Glomerular endothelial cell (primary cell): ENCODE results near the gene AP3D1. TPM values are rescaled to one million over a fixed set of nuclear protein-coding genes. Genes with fewer than 3 reads are reported as not detected.

Experiments
- DNase-seq: peaks from one replicate; pipeline ENCODE4 v3.0.0-alpha.2; 2011; ENCODE audit warnings: low read depth, low spot score; ENCODE audit errors: extremely low read depth
- total RNA-seq: library from RNA; depleted of rRNA; stranded (reverse); fragments of >200 nt; gene quantifications from 2 replicates; pipeline ENCODE4 v1.2.3, GENCODE V29; 2015

AP3D1 gene
- total RNA-seq, 1 donor from 2014 or later, result 195 TPM

DNA sequence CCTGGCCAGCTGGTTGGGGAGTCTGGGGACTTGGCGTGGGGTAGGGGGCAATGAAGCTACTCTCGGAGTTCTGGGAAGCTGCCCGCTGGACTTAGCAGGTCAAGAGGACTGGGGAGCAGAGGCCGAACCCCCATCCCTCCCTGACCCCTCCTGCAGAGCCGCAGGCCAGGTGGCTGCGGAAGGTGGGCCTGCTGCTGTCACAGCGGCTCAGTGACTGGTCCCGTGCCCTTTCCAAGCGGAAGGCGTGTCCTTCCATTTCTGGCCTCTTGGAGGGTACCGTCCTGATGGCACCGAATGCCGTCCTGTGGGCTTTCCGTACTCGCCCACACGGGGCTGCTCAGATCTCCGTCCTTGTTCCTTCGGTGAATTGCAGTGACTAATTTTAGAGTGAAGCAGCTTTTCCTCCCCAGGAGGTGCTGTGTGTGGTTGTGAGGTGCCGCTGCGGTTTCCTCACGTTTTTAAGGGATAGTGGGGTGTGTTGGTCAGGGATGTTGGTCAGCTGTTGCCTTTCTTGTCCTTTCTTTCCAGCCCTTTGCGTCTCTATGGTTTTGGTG lies 33.1 kb upstream of the AP3D1 start:
- no peak for DNase-seq

DNA sequence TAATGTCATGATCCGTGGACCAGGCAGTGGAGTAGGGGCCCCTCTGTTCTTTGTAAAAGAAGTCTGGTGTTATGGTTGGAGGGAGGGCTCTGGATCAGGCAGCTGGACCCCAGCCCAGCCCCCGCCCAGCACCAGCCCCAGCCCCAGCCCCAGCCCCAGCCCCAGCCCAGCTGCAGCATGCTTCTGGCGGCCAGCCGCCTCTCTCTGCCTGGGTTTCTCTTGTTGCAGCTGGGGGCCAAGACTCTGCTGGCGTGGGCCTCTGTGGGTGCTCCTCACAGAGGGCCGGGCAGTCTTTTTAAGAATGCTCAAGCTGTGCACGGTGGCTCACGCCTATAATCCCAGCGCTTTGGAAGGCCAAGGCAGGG lies 30.2 kb upstream of the AP3D1 start:
- DNase-seq, result no peak

DNA sequence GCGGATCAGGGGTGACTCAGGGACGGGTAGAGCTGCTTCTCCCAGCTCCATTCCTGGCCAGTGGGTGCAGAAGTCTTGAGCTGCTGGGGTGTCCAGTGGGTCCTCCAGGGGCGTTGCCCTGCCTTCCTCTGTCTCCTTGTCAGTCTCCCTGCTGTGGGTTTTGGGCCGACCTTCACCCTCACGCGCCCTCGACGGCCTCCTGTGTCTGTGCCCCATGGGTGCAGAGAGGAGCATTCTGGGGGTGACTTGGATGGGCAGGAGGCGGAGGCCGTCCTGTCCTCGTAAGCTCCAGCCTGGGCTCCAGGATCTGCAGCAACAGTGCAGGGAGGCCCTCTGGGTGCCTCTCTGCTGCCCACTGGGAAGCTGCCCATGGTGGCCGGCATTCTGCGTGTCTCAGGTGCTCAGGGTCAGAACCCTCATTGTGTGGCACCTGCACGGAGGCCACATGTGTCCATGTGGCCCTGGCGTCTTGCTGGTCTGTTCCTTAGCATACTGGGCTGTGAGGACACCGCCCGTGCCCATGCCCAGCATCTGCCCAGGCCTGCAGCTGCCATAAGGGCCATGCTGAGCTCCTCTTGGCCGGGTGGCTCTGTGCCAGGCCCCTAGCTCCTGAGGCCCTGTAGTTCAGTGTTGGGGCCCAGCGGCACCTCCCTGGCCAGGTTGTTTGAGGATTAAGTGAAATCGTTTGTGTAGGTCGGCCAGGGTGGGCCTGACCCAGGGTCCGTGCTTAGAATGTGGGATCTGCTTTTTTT lies 29.7 kb upstream of the AP3D1 start:
- no peak for DNase-seq

DNA sequence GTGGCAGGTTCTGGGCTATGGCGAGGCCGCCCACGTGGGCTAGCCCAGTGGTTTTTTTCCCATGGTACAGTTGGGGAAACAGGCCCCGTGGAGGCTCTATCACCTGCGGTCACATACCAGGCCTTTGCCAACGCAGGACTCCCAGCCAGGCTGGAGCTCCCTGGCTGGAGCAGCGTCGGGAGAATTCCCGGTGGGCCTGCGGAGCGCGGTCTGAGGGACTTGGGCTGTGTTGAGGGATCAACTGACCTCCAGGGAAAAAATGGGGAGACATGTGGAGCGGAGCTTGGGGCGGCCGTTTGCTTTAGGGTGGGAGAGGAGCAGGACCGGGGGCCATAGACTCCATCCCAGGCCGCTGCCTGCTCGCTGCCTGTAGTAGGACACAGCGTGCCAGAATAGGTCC lies 28.7 kb upstream of the AP3D1 start:
- DNase-seq, result no peak

DNA sequence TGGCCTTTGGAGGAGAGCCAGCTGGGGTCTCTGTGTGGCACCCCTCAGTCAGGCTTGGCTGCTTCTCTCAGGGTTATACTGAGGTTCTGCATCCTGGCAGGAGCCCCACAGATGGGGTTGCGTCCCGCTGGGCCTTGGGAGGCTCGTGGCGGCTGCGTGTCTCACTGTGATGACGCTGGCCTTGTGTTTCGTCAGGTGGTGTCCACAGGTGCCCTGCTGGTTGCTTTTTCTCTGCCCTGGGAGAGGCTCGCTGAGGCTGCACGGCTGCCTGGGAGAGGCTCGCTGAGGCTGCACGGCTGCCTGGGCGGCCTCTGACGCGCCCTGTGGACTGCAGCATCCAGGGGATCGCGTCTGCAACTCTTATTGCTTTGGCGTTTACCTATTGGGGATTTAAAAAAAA lies 27.7 kb upstream of the AP3D1 start:
- DNase-seq, result no peak

DNA sequence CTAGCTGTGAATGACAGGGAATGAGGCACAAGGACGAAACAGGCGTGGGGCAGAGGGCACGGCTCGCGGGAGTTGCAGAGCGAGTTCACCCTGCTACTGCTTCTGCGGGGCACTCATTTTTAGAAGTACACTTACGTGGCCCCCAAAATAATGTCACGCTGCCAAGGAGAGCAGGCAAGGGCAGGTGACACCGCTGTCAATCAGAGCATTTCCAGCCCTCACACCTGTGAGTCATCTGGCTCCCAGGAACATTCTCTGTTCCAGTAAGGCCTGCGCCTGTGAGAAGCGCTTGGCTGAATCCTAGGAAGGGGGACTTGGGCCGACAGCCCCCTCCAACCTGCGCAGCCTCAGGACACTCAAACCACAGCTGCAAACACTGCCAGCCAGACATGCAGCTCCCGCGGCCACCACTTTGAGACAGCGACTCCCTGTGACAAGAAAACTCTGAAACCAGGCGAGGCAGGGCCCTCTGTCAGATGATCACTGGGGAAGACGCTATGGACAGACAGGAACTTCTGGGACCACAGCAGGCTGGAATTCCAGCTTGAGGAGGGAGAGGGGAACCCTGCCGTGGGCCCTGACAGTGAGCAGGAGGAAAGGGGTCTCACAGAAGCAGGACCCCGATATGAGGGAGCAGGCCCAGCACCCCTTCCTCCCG lies 25.1 kb upstream of the AP3D1 start:
- no peak for DNase-seq

DNA sequence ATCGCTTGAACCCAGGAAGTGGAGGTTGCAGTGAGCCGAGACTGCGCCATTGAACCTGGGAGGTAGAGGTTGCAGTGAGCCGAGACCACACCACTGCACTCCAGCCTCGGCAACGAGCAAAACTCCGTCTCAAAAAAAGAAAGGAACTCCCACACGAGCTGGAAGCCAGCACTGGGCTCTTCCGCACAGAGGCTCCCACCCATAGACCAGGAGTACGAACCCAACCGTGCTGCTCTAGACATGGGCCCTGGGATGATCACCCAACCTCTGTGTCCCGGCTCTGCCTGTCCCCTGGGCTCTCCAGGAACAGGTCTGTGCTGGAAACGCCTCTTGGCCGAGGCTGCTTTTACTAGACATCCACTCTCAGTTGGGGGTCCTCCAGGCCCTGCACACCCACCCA lies 24.4 kb upstream of the AP3D1 start:
- no peak for DNase-seq

DNA sequence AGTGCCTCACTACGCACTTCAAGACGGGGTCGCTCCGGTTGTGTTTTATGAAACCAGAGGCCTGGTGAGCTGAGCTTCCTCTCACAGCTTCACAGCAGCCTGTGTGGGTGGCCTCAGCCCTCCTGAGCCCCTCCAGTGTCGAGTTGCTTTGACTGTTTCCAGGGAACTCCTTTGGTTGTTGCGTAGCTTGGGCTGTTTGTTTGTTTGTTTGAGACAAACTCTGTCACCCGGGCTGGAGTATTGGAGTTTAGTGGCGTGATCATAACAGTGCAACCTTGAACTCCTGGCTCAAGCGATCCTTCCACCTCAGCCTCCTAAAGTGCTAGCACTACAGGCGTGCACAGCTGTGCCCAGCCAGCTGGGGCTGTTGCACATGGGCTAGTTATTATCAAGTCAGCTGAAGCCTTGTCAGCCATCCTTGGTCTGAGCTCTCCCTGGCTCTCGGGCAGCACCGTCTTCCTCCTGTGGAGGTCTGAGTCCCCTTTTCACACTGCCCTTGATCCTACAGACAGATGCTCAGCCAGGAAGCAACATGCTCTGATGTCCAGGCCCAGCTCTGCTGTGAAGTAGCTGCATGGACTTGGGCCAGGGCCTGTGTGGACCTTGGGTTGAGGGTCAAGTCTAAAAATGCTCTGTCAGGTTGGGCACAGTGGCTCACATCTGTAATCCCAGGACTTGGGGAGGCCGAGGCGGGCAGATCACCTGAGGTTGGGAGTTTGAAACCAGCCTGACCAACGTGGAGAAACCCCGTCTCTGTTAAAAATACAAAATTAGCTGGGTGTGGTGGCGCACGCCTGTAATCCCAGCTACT lies 22.6 kb upstream of the AP3D1 start:
- no peak for DNase-seq

DNA sequence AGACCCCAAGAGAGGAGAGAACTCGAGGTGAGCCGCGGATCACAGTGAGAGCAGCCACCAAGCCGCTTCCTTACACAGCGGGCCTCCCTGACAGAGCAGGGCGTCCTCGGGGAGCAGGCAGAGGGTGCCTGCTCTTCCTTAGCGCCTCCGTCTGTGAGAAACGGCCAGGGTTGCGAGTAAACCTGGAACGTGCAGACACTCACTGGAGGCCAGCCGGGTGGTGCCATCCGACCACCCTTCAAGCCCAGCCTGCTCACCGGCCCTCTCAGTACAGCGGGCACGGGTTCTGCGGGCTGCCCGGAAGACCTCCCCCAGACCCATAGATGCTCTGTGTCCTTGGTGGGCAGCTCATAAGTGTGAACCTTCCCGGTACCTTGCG lies 22.0 kb upstream of the AP3D1 start:
- DNase-seq, result no peak

DNA sequence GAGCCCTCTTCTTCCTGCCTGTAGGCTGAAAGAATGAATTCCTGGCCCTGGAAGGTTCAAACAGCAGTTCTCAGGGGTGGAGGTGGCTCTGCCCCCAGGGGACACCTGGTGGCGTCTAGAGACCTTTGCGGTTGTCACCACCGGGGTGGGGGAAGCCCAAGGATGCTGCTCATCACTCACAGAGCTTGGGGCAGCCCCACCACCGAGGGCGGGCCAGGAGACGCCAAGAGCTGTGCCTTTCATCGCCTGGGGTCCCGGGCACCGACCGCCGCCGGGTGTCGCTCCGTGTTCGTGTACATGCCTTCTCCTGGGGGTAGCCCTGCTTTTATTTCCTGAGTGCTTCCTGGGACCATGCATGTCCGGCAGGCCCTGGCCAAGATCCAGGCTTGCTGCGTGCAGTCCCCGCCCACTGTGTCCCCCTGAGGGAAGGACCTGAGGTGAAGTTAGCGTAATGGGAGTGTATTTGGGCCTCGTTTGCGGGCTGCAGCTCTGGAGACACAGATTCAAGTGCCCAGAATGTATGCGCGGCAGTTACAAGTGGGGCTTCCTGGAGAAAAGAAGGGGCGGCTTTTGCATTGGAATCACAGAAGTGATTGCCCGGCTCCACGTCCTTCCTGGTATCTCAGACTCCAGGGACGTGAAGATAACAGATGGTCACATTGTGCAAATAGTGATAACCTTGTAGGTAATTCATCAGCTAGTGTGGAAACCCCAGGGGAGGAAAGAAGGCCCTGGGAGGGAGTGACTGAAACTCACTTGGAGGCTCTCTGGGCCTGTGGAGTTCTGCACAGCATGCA lies 20.2 kb upstream of the AP3D1 start:
- no peak for DNase-seq

DNA sequence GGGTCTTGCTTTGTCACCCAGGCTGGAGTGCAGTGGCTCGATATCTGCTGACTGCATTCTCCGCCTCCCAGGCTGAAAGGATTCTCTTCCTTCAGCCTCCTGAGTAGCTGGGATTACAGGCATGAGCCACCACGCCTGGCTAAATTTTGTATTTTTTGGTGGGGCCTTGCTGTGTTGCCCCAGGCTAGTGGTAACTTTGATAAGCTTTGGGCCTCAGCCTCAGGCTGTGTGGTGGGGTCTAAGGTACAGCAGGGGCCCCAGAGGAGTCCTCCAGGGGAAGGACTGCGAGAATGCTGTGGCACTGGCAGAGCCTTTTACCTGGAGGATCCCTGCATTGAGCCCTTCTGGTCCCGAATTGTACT lies 19.6 kb upstream of the AP3D1 start:
- DNase-seq, result no peak

DNA sequence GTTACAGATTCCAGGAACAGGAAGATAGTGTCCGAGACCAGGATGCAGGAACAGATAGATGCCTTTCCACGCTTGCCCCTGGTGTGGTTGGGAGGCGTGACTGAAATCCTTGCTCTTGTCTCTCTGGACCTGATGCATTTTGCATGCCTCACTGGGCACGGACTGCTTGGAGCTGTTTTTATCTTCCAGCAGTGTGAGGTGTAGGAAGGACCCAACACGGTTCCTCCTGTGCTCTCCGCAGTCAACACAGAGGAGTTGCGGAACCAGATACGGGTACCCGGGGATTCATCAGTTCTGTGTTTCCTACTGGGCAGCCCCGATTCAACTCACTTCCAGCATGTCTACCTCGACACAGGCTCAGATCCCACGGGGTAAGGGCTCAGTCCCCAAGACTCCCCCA lies 18.9 kb upstream of the AP3D1 start:
- DNase-seq, result no peak

DNA sequence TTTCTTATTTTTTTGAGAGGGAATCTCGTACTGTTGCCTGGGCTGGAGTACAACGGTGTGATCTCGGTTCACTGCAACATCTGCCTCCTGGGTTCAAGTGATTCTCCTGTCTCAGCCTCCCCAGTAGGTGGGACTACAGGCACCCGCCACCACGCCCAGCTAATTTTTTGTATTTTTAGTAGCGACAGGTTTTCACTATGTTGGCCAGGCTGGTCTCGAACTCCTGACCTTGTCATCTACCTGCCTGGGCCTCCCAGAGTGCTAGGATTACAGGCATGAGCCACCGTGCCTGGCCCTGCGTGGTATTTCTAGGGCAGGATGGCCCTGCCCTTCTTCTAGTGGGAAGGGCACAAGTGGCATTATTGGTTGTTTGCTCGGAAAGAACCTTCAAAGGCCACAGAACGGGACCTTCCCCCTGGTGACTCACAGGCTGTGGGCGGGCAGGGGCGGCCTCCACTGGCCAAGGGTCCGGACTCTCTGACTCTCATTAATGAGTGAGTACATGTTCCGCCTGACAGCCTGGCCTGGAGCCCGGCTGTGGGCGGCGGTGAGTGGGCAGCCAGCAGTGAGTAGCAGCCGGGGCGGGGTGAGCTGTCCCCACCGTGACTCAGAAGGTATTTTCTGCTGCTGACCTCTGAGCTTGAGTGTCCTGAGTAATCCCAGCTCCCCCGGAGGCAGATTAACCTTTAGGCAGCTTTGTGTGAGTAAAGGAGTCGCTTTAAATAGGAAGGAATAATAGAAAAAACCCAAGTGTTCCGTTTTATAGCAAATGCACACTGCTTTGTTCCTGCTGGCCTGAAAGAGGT lies 17.5 kb upstream of the AP3D1 start:
- peak; percentile 75 for DNase-seq

DNA sequence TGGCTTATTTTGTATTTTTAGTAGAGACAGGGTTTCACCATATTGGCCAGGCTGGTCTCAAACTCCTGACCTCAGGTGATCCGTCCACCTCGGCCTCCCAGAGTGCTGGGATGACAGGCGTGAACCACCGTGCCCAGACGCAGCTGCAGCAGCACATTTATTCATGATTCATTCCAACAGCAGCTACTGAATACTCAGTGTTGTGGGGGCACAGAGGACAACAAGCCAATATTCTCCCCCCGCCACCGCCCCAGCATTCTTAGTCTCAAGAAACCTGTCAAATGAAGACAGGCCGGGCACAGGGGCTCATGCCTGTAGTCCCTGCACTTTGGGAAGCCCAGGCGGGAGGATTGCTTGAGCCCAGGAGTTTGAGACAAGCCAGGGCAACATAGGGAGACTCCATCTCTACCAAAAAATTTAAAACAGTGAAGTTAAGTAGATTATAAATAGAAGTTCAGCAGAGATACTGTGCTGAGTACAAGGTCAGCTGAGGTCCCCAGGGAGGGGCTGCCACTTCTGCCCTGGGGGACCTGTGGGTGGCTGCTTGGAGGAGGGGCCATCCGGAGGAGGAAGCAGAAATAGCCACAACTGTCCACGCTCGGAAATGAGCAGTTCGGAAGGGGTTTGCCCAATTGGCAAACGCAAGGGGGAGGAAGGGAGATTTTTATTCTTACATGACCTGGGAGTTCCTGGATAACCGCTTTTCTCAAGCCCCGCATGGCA lies 16.7 kb upstream of the AP3D1 start:
- DNase-seq, result no peak

DNA sequence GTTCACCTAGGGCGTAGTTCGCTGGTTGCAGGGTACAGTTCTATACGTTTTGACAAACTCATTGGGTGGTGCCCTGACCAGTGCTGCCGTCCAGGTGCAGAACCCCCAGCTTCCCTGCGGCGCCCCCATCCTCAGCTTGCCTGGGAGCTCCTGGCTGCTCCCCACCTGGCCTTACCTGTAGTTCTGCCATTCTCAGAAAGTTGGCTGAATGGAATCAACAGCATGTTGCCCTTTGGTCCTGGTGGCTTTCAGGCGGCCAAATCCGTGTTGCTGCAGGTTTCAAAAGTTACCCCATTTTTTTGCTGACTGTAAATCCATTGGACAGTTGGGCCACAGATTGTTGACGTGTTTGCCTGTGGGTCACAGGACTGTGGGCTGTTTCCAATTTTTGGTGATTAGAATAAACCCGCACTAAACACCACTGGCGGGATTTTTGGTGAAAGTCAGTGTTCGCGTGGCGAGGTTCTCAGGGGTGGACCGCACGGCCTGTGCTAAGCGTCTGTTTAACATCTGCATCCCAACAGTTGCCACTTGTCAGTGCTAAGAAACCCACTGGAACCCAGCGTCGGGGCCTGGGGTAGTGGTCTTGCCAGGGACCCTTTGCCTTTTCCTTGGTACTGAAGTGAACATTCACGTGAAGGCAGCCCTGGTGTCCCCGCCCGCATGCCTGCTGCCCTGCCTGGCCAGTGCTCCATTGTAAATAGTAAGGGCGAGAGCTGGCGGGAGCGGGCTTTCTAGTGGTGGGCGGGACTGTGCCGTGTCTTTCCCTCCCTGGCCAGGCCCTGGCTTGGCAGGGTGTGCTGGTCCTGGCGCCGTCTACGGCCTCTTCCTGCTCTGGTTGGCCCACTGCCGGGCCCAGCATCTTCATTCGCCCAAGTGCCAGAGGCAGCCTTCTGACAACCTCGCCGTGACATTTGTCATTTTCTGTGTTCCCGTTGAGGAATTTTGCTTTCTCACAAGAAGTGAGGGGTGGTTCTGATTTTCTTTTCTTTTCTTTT lies 15.7 kb upstream of the AP3D1 start:
- DNase-seq, result no peak

DNA sequence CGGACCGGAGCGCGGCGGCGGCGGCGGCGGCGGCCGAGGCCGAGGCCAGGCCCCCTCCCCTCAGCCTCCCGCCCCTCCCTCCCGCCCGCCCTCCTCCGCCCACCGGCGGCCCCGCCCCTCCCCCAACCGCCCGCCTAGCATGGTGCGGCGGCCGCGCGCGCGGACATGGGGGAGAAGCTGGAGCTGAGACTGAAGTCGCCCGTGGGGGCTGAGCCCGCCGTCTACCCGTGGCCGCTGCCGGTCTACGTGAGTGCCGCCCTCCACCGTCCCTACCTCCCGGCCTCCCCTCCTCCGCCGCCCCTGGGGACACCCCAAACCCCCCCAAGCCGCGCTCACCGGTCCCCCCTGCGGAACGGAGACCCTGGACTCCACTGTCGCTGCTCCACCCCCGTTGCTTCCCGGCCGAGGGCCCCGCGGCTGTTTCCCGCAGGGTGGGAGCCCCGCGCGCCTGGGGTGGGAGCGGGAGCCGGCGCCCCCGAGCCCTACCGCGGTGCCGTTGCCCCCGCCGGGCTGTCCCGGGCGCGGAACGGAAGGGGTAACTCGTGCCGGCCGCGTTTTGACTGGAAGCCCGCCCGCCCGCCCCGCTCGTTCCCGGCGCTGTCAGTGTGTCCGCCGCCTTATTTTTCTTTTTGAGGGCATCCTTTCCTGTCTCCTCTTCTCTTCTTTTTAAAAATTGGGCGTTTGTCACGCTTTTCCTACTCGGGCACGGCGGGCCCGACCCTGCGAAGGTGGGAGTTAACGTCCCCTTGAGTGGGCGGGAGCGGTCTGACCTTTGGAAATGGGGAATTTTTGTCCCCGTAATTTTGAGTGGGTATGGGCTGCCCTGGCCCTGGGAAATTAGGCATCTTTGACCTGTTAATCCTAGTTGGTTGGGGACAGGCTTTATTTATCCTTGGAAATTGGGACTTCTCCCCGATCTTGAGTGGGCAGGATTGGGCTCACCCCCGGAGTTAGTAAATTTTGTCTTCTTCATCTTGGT lies 12.9 kb upstream of the AP3D1 start:
- no peak for DNase-seq

DNA sequence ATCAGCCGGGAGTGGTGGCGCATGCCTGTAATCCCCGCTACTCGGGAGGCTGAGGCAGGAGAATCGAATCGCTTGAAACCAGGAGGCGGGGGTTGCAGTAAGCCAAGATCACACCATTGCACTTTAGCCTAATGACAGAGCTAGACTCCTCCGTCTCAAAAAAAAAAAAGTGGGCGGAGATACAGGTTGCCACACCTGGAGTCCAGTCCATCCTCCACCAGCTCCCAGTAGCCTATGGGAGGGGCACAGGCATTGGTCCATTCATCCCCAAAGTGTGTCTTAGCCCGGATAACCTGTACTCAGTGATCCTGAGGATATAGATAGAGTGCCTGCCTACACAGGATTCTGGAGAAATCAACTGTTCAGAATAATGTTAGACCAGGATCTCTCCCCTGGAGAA lies 9.0 kb upstream of the AP3D1 start:
- DNase-seq, result no peak
